Keratinocyte (primary cell): ENCODE results near the gene MYH9. TPM values are rescaled to one million over a fixed set of nuclear protein-coding genes. Genes with fewer than 3 reads are reported as not detected.
A peak's percentile ranks its signal among the peaks of the same experiment; 100 is the strongest.

Source experiments
- DNase-seq: peaks from one replicate; pipeline ENCODE4 v3.0.0-alpha.2; 2011; ENCODE audit warnings: low read depth, missing footprints, low spot score
- FAIRE-seq: peaks from 2 replicates; lab custom pipeline; 2011; peaks lifted over from hg19 to GRCh38; lab: Jason Lieb, UNC
- H2AFZ ChIP-seq: 2 replicates; pipeline ENCODE4 v1.6.0; 2012; ENCODE audit warnings: low read length, control low read depth, inconsistent platforms; ENCODE audit not compliant: control insufficient read depth
- H3K27ac ChIP-seq: 2 replicates; pipeline ENCODE4 v1.5.1; 2011; ENCODE audit warnings: low read length; ENCODE audit not compliant: control insufficient read depth, insufficient read depth
- H3K27me3 ChIP-seq: 3 replicates; pipeline ENCODE4 v1.6.0; 2011; ENCODE audit warnings: low read length; ENCODE audit not compliant: control insufficient read depth, insufficient read depth; ENCODE audit errors: extremely low read depth
- H3K36me3 ChIP-seq, 2 experiments: 2 replicates in 1 of 2; 3 replicates in 1 of 2; pipeline ENCODE4 v1.5.1; 2011; ENCODE audit warnings: low read length in 2 of 2, mild to moderate bottlenecking in 1 of 2; ENCODE audit not compliant: control insufficient read depth in 2 of 2, insufficient read depth in 2 of 2; ENCODE audit errors: extremely low read depth in 1 of 2
- H3K4me1 ChIP-seq: 3 replicates; pipeline ENCODE4 v1.5.1; 2011; ENCODE audit warnings: low read length; ENCODE audit not compliant: control insufficient read depth, insufficient read depth; ENCODE audit errors: extremely low read depth
- H3K4me2 ChIP-seq: 3 replicates; pipeline ENCODE4 v1.6.0; 2011; ENCODE audit warnings: low read depth, low read length; ENCODE audit not compliant: control insufficient read depth, insufficient read depth; ENCODE audit errors: extremely low read depth
- H3K4me3 ChIP-seq, 3 experiments: fragments of 200-600 bp in 1 of 3; sonication (generic) in 1 of 3; 2 replicates in 2 of 3; 3 replicates in 1 of 3; pipeline ENCODE4 v1.5.1; 2011 to 2016; ENCODE audit warnings: low read length in 3 of 3, mild to moderate bottlenecking in 3 of 3, control low read depth in 2 of 3, inconsistent platforms in 1 of 3, low read depth in 1 of 3, mixed read lengths in 1 of 3, mixed run types in 1 of 3, moderate library complexity in 1 of 3; ENCODE audit not compliant: control insufficient read depth in 2 of 3, insufficient read depth in 2 of 3; ENCODE audit errors: extremely low read depth in 1 of 3
- H3K79me2 ChIP-seq: 2 replicates; pipeline ENCODE4 v1.6.0; 2012; ENCODE audit warnings: low read length; ENCODE audit not compliant: control insufficient read depth, insufficient read depth
- H3K9ac ChIP-seq: 3 replicates; pipeline ENCODE4 v1.6.0; 2011; ENCODE audit warnings: low read length; ENCODE audit not compliant: control insufficient read depth, insufficient read depth; ENCODE audit errors: extremely low read depth
- H3K9me1 ChIP-seq: 3 replicates; pipeline ENCODE4 v1.6.0; 2011; ENCODE audit warnings: low read length; ENCODE audit not compliant: control insufficient read depth, insufficient read depth; ENCODE audit errors: extremely low read depth
- H3K9me3 ChIP-seq: 2 replicates; pipeline ENCODE4 v1.5.1; 2012; ENCODE audit warnings: low read depth, low read length; ENCODE audit not compliant: control insufficient read depth
- H4K20me1 ChIP-seq: 3 replicates; pipeline ENCODE4 v1.6.0; 2011; ENCODE audit warnings: low read length; ENCODE audit not compliant: control insufficient read depth, insufficient read depth; ENCODE audit errors: extremely low read depth
- EZH2 ChIP-seq: IDR thresholded peaks from one replicate; pipeline ENCODE4 v1.6.1; 2012; ENCODE audit warnings: inconsistent platforms, mild to moderate bottlenecking, low read length, moderate library complexity
- dilution Hi-C: fragments of 300-500 bp; cut with MboI; formaldehyde crosslinking; loops from one replicate; pipeline ENCODE4 v1.7.0; 2020; ENCODE audit warnings: low sequenced_read_pairs; ENCODE audit not compliant: extremely low pct_ligation_motif_present
- polyA minus RNA-seq, 3 experiments: library from RNA; depleted of rRNA, polyadenylated mRNA; stranded (reverse); fragments of >200 nt; gene quantifications; 1 replicate in 1 of 3; 2 replicates in 1 of 3; 3 replicates in 1 of 3; pipeline ENCODE4 v1.2.3, GENCODE V29; 2011
- polyA plus RNA-seq, 5 experiments: library from polyadenylated mRNA; depleted of rRNA in 3 of 5; stranded (reverse) in 3 of 5; stranded (forward) in 1 of 5; unstranded in 1 of 5; fragments of >200 nt; gene quantifications; 1 replicate in 1 of 5; 2 replicates in 3 of 5; 3 replicates in 1 of 5; pipeline versions ENCODE4 v1.2.1 to v1.2.3, GENCODE V29; 2011 to 2012; ENCODE audit warnings: missing spikeins in 2 of 5, low read depth in 1 of 5, low replicate concordance in 1 of 5
- TF ChIP-seq, protein P1 (sequence below), 3 experiments: IDR thresholded peaks in 1 of 3; conservative IDR thresholded peaks in 1 of 3; optimal IDR thresholded peaks in 1 of 3; 2 replicates in 2 of 3; 3 replicates in 1 of 3; pipeline versions ENCODE3 to v1.5.1; 2011; ENCODE audit warnings: low read length in 3 of 3, mild to moderate bottlenecking in 3 of 3, moderate library complexity in 2 of 3, control low read depth in 1 of 3, inconsistent platforms in 1 of 3; ENCODE audit not compliant: insufficient read depth in 2 of 3; ENCODE audit errors: extremely low read depth in 1 of 3

The MYH9 gene
- polyA plus RNA-seq (277 to 489 TPM (median 351 TPM) in 3 replicates), polyA minus RNA-seq (752 to 1,882 TPM (median 1,066 TPM) in 3 replicates)
- 526 TPM for polyA plus RNA-seq (2011; ENCODE audit: low read depth)
- 357 and 388 TPM in 2 replicates for polyA plus RNA-seq (2011; cell fraction: cytosol; rRNA removed)
- 864 and 995 TPM in 2 replicates for polyA plus RNA-seq (2011; cell fraction: nucleus; rRNA removed)
- polyA plus RNA-seq (2012; ENCODE audit: low replicate concordance) = 168 and 903 TPM in 2 replicates
- polyA minus RNA-seq (2011; cell fraction: cytosol; rRNA and poly(A)+ RNA removed) = 461 TPM
- 623 and 1,627 TPM in 2 replicates for polyA minus RNA-seq (2011; cell fraction: nucleus; rRNA and poly(A)+ RNA removed)

GRCh38 chr22:36387959-36388726 is at the start of gene MYH9:
MYH9 (minus strand) TSS chr22:36387967; CDS start chr22:36349236, 38,731 bp downstream.
- peak within 1 kb of the TSS; percentile 99 for H3K4me2 ChIP-seq
- no peaks in the 10 kb centered on the region for H3K9me1 ChIP-seq
- peak within 1 kb of the TSS; percentile 86 to 99 (median 98) for H3K4me3 ChIP-seq
- no peaks in the 10 kb centered on the region for H3K9me3 ChIP-seq
- dilution Hi-C loops = no loop called here
- H3K79me2 ChIP-seq = peaks cover 47% of the 10 kb centered on the region
- peak within 1 kb of the TSS; percentile 2 for H2AFZ ChIP-seq
- H3K4me1 ChIP-seq = peaks cover 29% of the 10 kb centered on the region
- DNase-seq (peak; percentile 98), FAIRE-seq (peak; percentile 89)
- no peaks in the 10 kb centered on the region for H3K27me3 ChIP-seq
- H3K27ac ChIP-seq = peak within 1 kb of the TSS; percentile 97
- TF ChIP-seq, protein P1, sequence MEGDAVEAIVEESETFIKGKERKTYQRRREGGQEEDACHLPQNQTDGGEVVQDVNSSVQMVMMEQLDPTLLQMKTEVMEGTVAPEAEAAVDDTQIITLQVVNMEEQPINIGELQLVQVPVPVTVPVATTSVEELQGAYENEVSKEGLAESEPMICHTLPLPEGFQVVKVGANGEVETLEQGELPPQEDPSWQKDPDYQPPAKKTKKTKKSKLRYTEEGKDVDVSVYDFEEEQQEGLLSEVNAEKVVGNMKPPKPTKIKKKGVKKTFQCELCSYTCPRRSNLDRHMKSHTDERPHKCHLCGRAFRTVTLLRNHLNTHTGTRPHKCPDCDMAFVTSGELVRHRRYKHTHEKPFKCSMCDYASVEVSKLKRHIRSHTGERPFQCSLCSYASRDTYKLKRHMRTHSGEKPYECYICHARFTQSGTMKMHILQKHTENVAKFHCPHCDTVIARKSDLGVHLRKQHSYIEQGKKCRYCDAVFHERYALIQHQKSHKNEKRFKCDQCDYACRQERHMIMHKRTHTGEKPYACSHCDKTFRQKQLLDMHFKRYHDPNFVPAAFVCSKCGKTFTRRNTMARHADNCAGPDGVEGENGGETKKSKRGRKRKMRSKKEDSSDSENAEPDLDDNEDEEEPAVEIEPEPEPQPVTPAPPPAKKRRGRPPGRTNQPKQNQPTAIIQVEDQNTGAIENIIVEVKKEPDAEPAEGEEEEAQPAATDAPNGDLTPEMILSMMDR (optimal IDR thresholded peaks at IDR 0.05 in 1 of 3, IDR thresholded peaks at IDR 0.05 in 1 of 3, conservative IDR thresholded peaks at IDR 0.05 in 1 of 3; ENCODE audit: extremely low read depth in 1 of 3, insufficient read depth in 2 of 3, low read length in 3 of 3) = no peak
- no peak for TF ChIP-seq EZH2
- peaks cover 34% of the 10 kb centered on the region for H4K20me1 ChIP-seq
- H3K9ac ChIP-seq = peak within 1 kb of the TSS; percentile 96
- H3K36me3 ChIP-seq = peaks cover 11 to 31% of the 10 kb centered on the region in 2 experiments

DNA sequence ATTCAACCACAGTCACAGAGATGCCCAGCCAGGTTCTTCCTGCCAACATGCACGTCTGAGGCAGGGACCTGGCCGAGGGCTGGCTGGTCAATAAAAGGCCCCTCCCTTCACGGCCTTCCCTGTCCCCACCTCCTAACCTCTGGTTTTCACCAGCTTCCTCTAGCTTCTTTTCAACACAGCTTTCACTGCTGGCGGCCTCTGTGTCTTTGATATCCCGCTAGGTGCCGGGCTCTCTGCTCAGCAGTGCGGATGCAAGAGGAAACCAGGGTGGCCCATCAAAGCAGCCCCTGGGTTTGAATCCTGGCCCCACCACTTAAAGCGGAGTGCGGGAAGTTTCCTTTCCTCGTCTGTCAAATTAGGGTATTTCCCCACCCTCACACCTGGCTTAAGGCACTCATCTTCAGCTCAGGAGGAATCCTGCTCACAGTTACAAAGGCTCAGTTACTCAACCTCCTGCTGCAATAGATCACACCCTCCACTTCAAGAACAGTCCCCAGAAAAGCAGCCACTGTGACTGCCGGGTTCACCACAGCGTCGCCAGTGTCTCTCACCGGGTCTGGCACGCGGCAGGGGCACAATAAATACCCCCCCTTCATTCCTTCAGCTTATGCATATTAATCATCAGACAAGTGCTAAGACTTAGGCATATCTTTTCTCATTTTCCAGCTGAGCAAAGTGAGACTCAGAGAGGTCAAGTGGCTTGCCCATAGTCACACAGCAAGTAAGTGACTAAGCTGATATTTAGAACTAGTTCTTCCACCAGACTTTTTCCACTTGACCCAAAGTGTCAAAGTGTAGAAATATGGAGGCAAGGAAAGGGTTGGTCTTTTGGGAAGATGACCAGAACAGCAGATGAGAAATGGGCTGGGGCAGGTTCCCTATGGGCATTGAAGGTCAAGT is 48.0 kb upstream of the MYH9 start:
- Histone ChIP-seq H4K20me1 (no peaks in the 10 kb centered on the region), H3K9me1 (no peaks in the 10 kb centered on the region), H3K4me3 (no peak overlapping the region), H2AFZ (peak overlapping the region; percentile 9), H3K36me3 (no peaks in the 10 kb centered on the region), H3K9me3 (no peaks in the 10 kb centered on the region), H3K4me2 (peak overlapping the region; percentile 41), H3K79me2 (no peaks in the 10 kb centered on the region), H3K9ac (peak overlapping the region; percentile 9), H3K27me3 (no peaks in the 10 kb centered on the region), H3K4me1 (peaks cover 29% of the 10 kb centered on the region), H3K27ac (no peak overlapping the region)
- TF ChIP-seq EZH2 = no peak
- TF ChIP-seq, protein P1 (optimal IDR thresholded peaks at IDR 0.05 in 1 of 3, IDR thresholded peaks at IDR 0.05 in 1 of 3, conservative IDR thresholded peaks at IDR 0.05 in 1 of 3; ENCODE audit: extremely low read depth in 1 of 3, insufficient read depth in 2 of 3, low read length in 3 of 3) = no peak
- dilution Hi-C loops = no loop called here
- peak; percentile 85 for FAIRE-seq
- DNase-seq = no peak
